Activated CD4-positive, alpha-beta T cell treated with anti-CD3 and anti-CD28 coated beads, Interleukin-10, Interleukin-2, amounts not matched to agents 100 ng/mL and 50 ng/mL, durations not matched to agents 16 hours and 8 hours (primary cell): ENCODE measurements around the gene ANKS1B.

Experiments
- DNase-seq: peaks from one replicate; pipeline ENCODE4 v3.0.0-alpha.2; 2020

The ANKS1B gene

DNA sequence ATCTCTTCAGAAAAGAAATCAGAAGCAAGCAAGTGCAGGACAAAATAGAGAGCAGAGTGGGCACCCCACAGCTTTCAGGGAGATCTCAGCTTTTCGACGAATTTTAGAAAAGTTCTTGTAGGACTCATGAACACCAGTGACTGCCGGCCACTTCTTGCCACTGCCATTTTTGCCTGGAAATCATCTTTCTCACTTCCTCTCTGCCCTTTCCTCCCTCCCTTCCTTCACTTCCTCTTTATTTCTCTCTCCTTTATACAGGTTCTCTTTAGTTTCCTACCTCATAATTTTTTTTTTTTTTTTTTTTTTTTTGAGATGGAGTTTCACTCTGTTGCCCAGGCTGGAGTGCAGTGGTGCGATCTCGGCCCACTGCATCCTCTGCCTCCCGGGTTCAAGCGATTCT is 1154.1 kb downstream of the ANKS1B start:
- no peak for DNase-seq

GRCh38 chr12:98828802-98829600 is 1155.7 kb downstream of the ANKS1B start:
- no peak for DNase-seq

DNA sequence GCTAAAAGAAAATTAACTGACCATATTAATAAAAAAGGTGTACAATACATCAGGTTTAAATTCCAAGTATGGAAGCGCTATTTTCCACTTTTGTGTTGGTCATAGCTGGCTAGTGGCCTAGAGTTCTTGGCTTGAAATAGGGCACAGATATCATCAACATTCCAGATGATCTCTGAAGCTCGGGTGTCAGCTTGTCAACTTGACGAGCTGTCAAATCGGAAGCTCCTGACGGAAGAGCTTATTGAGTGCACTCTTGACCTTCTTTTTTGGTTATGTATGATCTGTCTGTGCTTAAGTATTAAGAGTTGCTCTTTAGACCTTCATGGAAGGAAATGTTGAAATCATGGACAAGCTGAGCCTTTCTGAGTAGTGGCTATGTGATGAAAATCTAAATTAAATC is 1161.7 kb downstream of the ANKS1B start:
- no peak for DNase-seq

DNA sequence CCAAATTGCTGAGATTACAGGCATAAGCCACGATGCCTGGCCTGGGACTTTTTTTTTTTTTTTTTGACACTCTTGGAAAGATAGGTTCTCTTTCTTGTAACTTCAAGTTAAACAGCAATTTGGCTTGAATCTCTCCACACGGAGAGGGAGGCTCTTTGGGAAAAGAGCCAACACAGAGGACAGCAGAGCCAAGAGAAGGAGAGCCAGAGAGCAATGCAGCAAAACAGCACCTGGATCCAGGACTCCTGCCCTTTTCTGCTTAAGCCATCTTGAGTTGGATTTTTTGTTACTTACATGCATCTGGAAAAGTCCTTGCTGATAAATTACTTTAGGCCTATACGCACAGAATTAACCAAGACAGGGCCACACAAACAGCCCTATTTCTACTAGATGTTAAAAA is 1162.9 kb downstream of the ANKS1B start:
- no peak for DNase-seq

DNA sequence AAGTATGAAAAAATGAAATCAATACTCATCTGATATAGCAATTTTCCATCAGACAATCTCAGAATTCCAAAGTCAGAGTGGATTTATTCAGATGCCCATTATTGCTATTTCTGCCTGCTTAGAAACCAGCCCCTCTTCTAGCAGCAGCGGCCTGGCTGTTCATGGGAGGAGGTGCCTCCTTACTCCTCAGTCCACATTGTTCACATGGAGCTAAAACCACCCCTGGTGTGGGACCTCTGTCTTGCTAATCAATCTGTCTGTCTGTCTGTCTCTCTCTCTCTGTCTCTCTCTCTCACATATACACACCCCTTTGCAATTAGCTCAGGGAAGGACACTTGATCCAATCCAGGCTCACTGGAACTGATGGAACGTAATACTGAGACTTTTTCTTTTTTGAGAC is 1163.5 kb downstream of the ANKS1B start:
- DNase-seq: no peak

GRCh38 chr12:98819821-98820404 is 1164.8 kb downstream of the ANKS1B start:
- DNase-seq: no peak

- DNase-seq: no peak
Observed at GRCh38 chr12:98819071-98819470, 1165.7 kb downstream of the ANKS1B start.

DNA sequence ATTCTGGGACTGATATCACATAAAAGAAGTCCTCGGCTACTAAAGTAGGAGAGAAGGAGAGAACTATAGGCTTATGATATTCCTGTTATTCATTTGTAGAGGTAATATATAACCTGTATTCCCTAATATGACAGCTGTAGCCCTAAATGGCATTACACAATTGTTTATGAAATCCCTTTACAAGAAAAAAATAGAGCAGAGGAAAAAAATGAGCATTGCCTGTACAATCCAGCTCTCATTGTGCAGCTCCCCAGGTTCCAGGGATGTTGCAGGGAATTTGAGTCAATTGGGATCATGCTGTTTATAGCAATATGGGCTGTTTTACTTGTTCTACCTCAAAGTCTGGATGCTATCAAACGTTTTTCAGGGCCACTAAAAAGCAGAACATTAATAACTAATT is 1166.5 kb downstream of the ANKS1B start:
- DNase-seq: no peak

DNA sequence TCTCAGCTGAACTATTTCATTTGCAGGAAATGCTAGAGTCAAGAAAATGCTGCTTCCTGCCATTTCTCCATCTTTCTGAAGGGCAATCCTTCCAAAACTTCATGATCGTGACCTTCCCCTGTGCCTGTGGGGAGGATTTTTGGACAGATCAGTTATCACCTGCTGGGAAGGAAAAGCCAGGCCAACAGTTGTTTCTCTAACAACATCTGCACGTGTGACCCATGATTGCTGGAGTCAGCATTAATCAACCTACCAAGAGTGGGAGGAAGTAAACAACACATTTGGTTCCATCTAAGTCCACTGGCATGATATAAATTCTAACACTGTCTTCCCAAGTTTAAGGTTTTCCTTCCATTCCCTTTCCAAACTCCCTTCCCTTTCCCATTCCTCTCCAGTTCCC is 1167.0 kb downstream of the ANKS1B start:
- no peak for DNase-seq

GRCh38 chr12:98816720-98817119 is 1168.0 kb downstream of the ANKS1B start:
- DNase-seq: no peak

DNA sequence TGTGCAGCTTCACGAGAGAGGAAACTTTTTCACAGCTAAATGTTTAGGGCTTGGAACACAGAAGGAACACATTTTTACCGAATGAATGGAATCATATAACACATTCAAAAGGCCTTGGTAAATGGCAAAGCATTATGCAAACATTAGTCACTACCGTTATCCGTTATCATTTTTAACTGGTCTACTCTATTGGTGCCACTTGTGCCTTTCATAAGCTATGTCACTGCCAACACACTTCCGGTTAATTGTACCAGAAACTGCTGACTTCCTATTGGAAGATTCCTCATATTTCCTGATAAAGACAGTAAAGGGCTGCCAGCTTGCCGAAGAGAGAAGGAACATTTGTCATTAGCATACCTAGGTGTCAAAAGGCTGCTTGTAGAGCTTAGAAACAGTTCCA is 1170.5 kb downstream of the ANKS1B start:
- no peak for DNase-seq

DNA sequence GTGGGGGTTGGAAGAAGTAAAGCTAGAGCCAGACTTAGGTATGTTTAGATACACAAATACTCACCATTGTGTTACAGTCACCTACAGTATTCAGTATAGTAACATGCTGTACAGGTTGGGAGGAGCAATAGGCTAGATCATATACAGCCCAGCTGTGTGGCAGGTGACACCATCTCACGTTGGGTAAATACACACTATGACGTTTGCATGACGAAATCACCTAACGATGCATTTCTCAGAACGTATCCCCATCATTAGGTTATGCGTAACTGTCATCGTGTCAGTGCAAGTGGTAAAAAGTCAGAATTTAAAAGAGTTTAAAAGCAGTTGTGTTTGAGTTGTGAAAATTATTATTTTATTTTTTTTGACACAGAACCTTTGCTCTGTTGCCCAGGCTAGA is 1172.5 kb downstream of the ANKS1B start:
- no peak for DNase-seq

DNA sequence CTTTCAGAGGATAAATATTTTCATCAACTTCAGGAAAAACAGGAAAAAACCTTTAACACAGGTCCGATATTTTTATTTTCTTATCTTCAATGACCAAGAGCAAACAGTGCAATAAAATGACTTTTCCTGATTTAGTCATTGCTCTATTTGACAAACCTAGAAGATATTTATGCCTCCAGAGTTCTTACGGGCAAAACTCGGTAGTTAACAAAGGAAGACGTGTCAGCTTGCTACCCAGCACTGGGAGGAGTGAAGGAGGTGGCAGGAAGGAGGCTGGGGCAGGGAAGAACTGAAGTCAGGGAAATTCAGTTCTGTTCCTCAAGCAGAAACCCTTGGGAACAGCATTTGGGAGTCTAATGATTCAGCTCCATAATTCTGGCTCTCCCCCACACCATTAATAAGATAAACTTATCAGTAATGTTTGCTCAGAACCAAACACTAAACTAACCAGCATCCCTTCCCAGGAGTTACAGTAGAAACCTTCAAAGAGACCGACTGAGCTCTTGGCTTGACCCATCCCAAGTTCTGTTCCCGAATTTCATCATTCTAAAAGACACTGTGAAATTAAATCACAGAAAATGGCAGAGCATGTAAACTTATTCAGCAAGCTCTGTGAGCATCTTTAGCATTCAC is 1176.4 kb downstream of the ANKS1B start:
- DNase-seq: no peak

DNA sequence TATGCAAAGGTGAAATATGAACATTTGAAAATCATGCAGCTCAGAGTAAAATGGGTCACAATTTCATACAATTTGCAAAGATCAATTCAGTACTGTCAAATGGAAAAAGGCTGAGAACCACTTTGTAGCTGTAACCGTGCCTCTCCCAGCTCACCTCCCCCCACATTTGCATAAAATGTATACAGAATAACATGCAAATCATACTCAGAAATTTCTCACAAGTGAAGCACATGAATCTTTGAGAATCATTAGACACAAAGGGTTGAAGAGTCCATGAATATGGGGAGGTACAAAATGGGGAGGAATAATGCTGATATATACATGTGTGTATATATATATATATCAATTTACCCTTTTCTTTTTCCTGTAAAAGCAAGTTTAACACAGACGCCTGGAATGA is 1177.5 kb downstream of the ANKS1B start:
- DNase-seq: no peak

- no peak for DNase-seq
Observed at GRCh38 chr12:98803468-98804209, 1181.1 kb downstream of the ANKS1B start.

GRCh38 chr12:98799822-98800221 is 1184.9 kb downstream of the ANKS1B start:
- DNase-seq: no peak

DNA sequence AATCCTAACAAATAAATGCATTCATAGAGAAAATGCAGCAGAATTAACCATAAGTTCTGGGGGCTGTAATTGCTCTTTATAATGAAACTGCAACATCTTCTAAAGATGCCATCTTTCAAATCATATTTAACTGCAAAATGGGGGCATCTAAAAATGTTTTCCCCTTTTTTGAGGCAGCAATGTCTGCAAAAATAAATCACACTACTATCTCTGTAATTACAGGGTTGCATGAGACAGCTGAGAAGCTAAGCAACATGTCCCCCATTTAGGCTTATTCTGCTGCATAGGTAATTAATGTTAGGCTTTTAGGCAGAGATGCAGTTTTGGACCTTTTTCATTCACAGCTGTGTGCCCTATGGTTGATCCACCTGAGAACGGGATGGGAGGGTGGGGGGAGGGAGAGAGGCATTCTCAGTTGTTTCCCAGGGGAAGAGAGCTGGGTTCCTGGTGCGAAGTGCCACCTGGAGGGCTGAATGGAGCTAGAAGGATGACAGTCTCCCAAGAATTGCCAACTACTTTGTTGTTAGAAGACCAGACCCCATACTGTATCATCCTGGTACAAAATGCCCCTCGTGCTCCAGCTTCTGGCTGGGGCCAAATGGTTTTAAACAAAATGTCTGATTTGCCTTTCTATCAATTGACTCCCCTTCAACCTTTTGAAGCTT is 1185.5 kb downstream of the ANKS1B start:
- DNase-seq: no peak

DNA sequence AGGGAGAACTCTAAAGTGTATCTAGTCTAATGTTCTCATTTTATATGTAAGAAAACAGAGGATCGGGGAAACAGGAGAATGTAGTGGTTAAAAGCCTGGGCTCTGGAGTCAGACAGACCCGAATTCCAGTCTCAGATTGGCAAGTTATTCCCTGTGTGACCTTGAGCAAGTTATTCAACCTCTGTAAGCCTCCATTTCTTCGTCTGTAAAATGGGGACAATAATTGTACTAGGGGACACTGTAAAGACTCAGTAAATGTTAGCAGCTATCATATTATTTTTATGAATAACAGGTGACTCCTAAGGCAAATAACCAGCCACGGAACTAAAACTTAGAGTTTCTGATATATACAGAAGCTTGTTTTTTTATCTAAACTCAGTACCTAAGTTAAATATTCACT is 1187.5 kb downstream of the ANKS1B start:
- no peak for DNase-seq

- no peak for DNase-seq
Observed at GRCh38 chr12:98796745-98797144, 1188.0 kb downstream of the ANKS1B start.

GRCh38 chr12:98793121-98793520 is 1191.6 kb downstream of the ANKS1B start:
- no peak for DNase-seq

GRCh38 chr12:98791406-98791805 is 1193.3 kb downstream of the ANKS1B start:
- no peak for DNase-seq

GRCh38 chr12:98788396-98788795 is 1196.3 kb downstream of the ANKS1B start:
- no peak for DNase-seq

DNA sequence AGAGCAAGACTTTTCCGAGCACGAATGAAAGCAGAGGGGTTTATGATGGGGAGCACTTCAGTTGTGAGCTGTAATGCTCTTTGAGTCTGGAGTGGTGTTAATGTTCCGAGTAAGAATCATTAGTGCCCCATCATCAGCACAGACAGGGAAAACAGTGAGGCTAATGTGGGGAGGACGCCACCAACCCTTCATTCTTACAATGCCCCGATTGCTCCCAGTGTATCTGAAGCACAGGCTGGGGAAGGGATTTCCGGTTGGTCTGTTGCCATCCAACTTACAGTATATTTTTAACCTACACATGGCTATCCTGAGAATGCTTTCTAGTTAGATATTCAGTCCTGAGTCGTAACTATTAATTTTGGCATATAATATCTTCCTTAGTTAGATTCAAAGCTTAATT is 1198.1 kb downstream of the ANKS1B start:
- DNase-seq: no peak
